A549 (cell line): ENCODE measurements around the gene HTR3D. TPM values are rescaled to one million over a fixed set of nuclear protein-coding genes. Genes with fewer than 3 reads are reported as not detected.
"Not testable (repeated sequence)": the region's sequence is repeated elsewhere in the genome, so short reads cannot be mapped to it uniquely, and the experiment has no call there.

Source experiments
- ATAC-seq, 2 experiments: fragments of 200-7000 bp in 1 of 2; fragments of >200 bp in 1 of 2; cut with Nextera tagmentation in 1 of 2; cut with Tn5 transposase in 1 of 2; 3 replicates each; pipeline versions ENCODE4 v1.8.0 to v1.9.1; 2018 to 2020; ENCODE audit warnings: mild to moderate bottlenecking in 1 of 2, moderate library complexity in 1 of 2
- CTCF ChIA-PET: fragments of 300-600 bp; sonication (Branson Sonifier 250); formaldehyde crosslinking; extraction: SDS; loops from one replicate; lab custom pipeline; 2021; ENCODE audit warnings: antibody characterized with exemption, inconsistent platforms; lab: Yijun Ruan, JAX
- POLR2A ChIA-PET: fragments of 350-600 bp; formaldehyde crosslinking; extraction: SDS; loops from one replicate; lab custom pipeline; 2021; ENCODE audit warnings: antibody characterized with exemption, inconsistent platforms; lab: Yijun Ruan, JAX
- DNase-seq, 2 experiments: peaks; one replicate each; pipeline versions ENCODE4 v3.0.0 to v3.0.0-alpha.2; 2011 to 2016; ENCODE audit warnings: low read depth in 1 of 2, low spot score in 1 of 2
- FAIRE-seq: peaks from 2 replicates; lab custom pipeline; 2011; peaks lifted over from hg19 to GRCh38; lab: Jason Lieb, UNC
- H3K27ac ChIP-seq, 2 experiments: fragments of >200 bp; sonication (Bioruptor Twin); formaldehyde crosslinking; 3 replicates each; pipeline ENCODE4 v1.5.1; 2016 to 2017
- H3K4me1 ChIP-seq: fragments of >200 bp; sonication (Bioruptor Twin); formaldehyde crosslinking; 3 replicates; pipeline ENCODE4 v1.6.1; 2016
- H3K4me2 ChIP-seq: fragments of >200 bp; sonication (Bioruptor Twin); formaldehyde crosslinking; 3 replicates; pipeline ENCODE4 v1.6.1; 2016
- H3K4me3 ChIP-seq: fragments of >200 bp; sonication (Bioruptor Twin); formaldehyde crosslinking; 3 replicates; pipeline ENCODE4 v1.5.1; 2016
- H3K9me3 ChIP-seq: fragments of >200 bp; sonication (Bioruptor Twin); formaldehyde crosslinking; 3 replicates; pipeline ENCODE4 v1.6.1; 2016
- CBX2 ChIP-seq: fragments of 200-600 bp; sonication (generic); IDR thresholded peaks from 2 replicates; pipeline ENCODE4 v1.6.1; 2016; ENCODE audit warnings: low read depth, mild to moderate bottlenecking, borderline replicate concordance
- CBX8 ChIP-seq: fragments of 200-600 bp; sonication (generic); IDR thresholded peaks from 2 replicates; pipeline ENCODE4 v1.6.1; 2016
- CHD4 ChIP-seq: fragments of 200-600 bp; sonication (generic); IDR thresholded peaks from 2 replicates; pipeline ENCODE4 v1.6.1; 2016; ENCODE audit warnings: antibody characterized with exemption, mild to moderate bottlenecking, borderline replicate concordance
- EHMT2 ChIP-seq: fragments of 200-600 bp; sonication (generic); IDR thresholded peaks from 2 replicates; pipeline ENCODE4 v1.6.1; 2016; ENCODE audit warnings: antibody characterized with exemption, low read depth, mild to moderate bottlenecking, moderate library complexity
- EP300 ChIP-seq, 2 experiments: fragments of >200 bp; sonication (Bioruptor Twin); formaldehyde crosslinking; IDR thresholded peaks; 2 replicates in 1 of 2; 3 replicates in 1 of 2; pipeline ENCODE4 v1.6.1; 2016 to 2017
- FOSL2 ChIP-seq, 2 experiments: fragments of 450-650 bp in 1 of 2; fragments of >200 bp in 1 of 2; sonication (Bioruptor Twin) in 1 of 2; formaldehyde crosslinking; IDR thresholded peaks; 2 replicates each; pipeline versions ENCODE4 v1.5.0 to v1.6.1; 2016 to 2020; ENCODE audit warnings: mild to moderate bottlenecking in 1 of 2, moderate library complexity in 1 of 2
- FOXS1 ChIP-seq: fragments of 250-450 bp; sonication (Bioruptor Pico); IDR thresholded peaks from 2 replicates; pipeline ENCODE4 v1.5.0; 2020; ENCODE audit warnings: mild to moderate bottlenecking, moderate library complexity
- GATA3 ChIP-seq: IDR thresholded peaks from 2 replicates; pipeline ENCODE4 v1.6.1; 2012; ENCODE audit warnings: borderline replicate concordance
- HDAC2 ChIP-seq: fragments of 200-600 bp; sonication (generic); IDR thresholded peaks from 2 replicates; pipeline ENCODE4 v1.6.1; 2016
- HMGXB4 ChIP-seq: fragments of 250-450 bp; sonication (Bioruptor Pico); IDR thresholded peaks from 2 replicates; pipeline ENCODE4 v1.5.0; 2021; ENCODE audit warnings: mild to moderate bottlenecking, moderate library complexity, borderline replicate concordance
- JUN ChIP-seq, 2 experiments: fragments of >200 bp; sonication (Bioruptor Twin); formaldehyde crosslinking; IDR thresholded peaks; 2 replicates in 1 of 2; 3 replicates in 1 of 2; pipeline ENCODE4 v1.6.1; 2016 to 2017
- KDM5A ChIP-seq: fragments of 200-600 bp; sonication (generic); IDR thresholded peaks from 2 replicates; pipeline ENCODE4 v1.6.1; 2016; ENCODE audit warnings: antibody characterized with exemption, mild to moderate bottlenecking
- MAFK ChIP-seq: fragments of 450-650 bp; IDR thresholded peaks from 2 replicates; pipeline ENCODE4 v1.6.1; 2014; ENCODE audit not compliant: partially characterized antibody
- MAX ChIP-seq: IDR thresholded peaks from 2 replicates; pipeline ENCODE4 v1.6.1; 2012
- NFE2L2 ChIP-seq: fragments of 150-350 bp; conservative IDR thresholded peaks from 2 replicates; pipeline ENCODE4 v1.6.1; 2014; ENCODE audit warnings: low read length
- NPAS2 ChIP-seq: fragments of 250-450 bp; sonication (Bioruptor Pico); IDR thresholded peaks from 2 replicates; pipeline ENCODE4 v1.8.0; 2022; ENCODE audit warnings: mild to moderate bottlenecking, moderate library complexity, borderline replicate concordance
- NR3C1 ChIP-seq: fragments of >200 bp; sonication (Bioruptor Twin); formaldehyde crosslinking; IDR thresholded peaks from 3 replicates; pipeline ENCODE4 v1.6.1; 2017
- POLR2A ChIP-seq: IDR thresholded peaks from 2 replicates; pipeline ENCODE4 v1.6.1; 2012; ENCODE audit warnings: mild to moderate bottlenecking, low read length
- RAD21 ChIP-seq, 2 experiments: fragments of >200 bp in 1 of 2; sonication (Bioruptor Twin) in 1 of 2; formaldehyde crosslinking in 1 of 2; IDR thresholded peaks in 1 of 2; conservative IDR thresholded peaks in 1 of 2; 2 replicates in 1 of 2; 3 replicates in 1 of 2; pipeline ENCODE4 v1.6.1; 2012 to 2018; ENCODE audit warnings: inconsistent platforms in 1 of 2
- REST ChIP-seq: fragments of 200-600 bp; sonication (generic); IDR thresholded peaks from 2 replicates; pipeline ENCODE4 v1.6.1; 2016; ENCODE audit warnings: antibody characterized with exemption, mild to moderate bottlenecking, moderate library complexity
- RNF2 ChIP-seq: fragments of 200-600 bp; sonication (generic); IDR thresholded peaks from 2 replicates; pipeline ENCODE4 v1.6.1; 2016; ENCODE audit warnings: low read depth, mild to moderate bottlenecking, antibody characterized with exemption, moderate library complexity, borderline replicate concordance
- SMC3 ChIP-seq: fragments of >200 bp; sonication (Bioruptor Twin); formaldehyde crosslinking; IDR thresholded peaks from 3 replicates; pipeline ENCODE4 v1.6.1; 2018; ENCODE audit warnings: inconsistent platforms
- TFCP2L1 ChIP-seq: fragments of 250-450 bp; sonication (Bioruptor Pico); IDR thresholded peaks from 2 replicates; pipeline ENCODE4 v1.5.0; 2021; ENCODE audit warnings: mild to moderate bottlenecking
- TP53 ChIP-seq: fragments of 250-450 bp; sonication (Bioruptor Pico); IDR thresholded peaks from 2 replicates; pipeline ENCODE4 v1.5.0; 2021; ENCODE audit warnings: mild to moderate bottlenecking, moderate library complexity
- USF2 ChIP-seq: fragments of 450-650 bp; IDR thresholded peaks from 2 replicates; pipeline ENCODE4 v1.6.1; 2014; ENCODE audit warnings: antibody characterized with exemption
- ZSCAN20 ChIP-seq: fragments of 250-450 bp; sonication (Bioruptor Pico); IDR thresholded peaks from 2 replicates; pipeline ENCODE4 v1.8.0; 2022; ENCODE audit warnings: mild to moderate bottlenecking, moderate library complexity
- WGBS: methylation state at CpG from one replicate; pipeline ENCODE4 v1.1.6; 2017; ENCODE audit errors: missing lambda C conversion rate; 5-methylcytosine and 5-hydroxymethylcytosine counted together
- polyA plus RNA-seq, 4 experiments: library from polyadenylated mRNA; depleted of rRNA in 3 of 4; stranded (reverse); fragments of >200 nt; fragmentation: RNase III in 1 of 4; extraction: RNeasy Plus Mini Kit Qiagen cat#74134 plus additional on column Dnase treatment in 1 of 4; gene quantifications; 2 replicates in 3 of 4; 3 replicates in 1 of 4; pipeline ENCODE4 v1.2.3, GENCODE V29; 2011 to 2017

HTR3D gene
- polyA plus RNA-seq, 2 of the 4 experiments (the other 2 are of a cell fraction), result not detected

- H3K9me3 ChIP-seq, FAIRE-seq, H3K27ac ChIP-seq, CTCF ChIA-PET, POLR2A ChIA-PET, H3K4me1 ChIP-seq, H3K4me2 ChIP-seq, H3K4me3 ChIP-seq, ATAC-seq, DNase-seq: not testable (repeated sequence)
- 64% methylated on average over 1 of the region's 1 CpG for WGBS
These were observed 3.2 kb upstream of the HTR3D start for GRCh38 chr3:184028275-184028890.

- TF ChIP-seq SMC3, result no peak
- TF ChIP-seq NFE2L2, result no peak
- no peak for TF ChIP-seq FOSL2 (IDR thresholded peaks at IDR 0.05)
- no peak for TF ChIP-seq FOSL2 (CRISPR knock-in tag; IDR thresholded peaks at IDR 0.05)
- TF ChIP-seq CHD4, result no peak
- FAIRE-seq (no peak), ATAC-seq (no peak), DNase-seq (no peak)
- Histone ChIP-seq H3K4me2 (no peak overlapping the region), H3K4me3 (no peak overlapping the region), H3K4me1 (no peaks in the 10 kb centered on the region), H3K27ac (no peak overlapping the region), H3K9me3 (no peaks in the 10 kb centered on the region)
- CTCF ChIA-PET, result interaction anchor here (0.6 to 1.1 kb wide), 3 partner anchors 12 to 220 kb away, joined by 3 read pairs; partner anchors contain the start of genes ABCC5 and EEF1AKMT4
- POLR2A ChIA-PET, result no interaction called here
- 65% methylated on average over 2 of the region's 2 CpGs for WGBS
These were observed 2.1 kb upstream of the HTR3D start for GRCh38 chr3:184029443-184029842.

- 44% methylated on average over 3 of the region's 3 CpGs for WGBS
- no peak for DNase-seq
- H3K4me1 ChIP-seq, result no peaks in the 10 kb centered on the region
- no peak for TF ChIP-seq EHMT2
- TF ChIP-seq KDM5A, result no peak
- TF ChIP-seq CBX8, result no peak
- no peak for TF ChIP-seq TP53 (CRISPR knock-in tag)
- no peak for TF ChIP-seq FOSL2 (IDR thresholded peaks at IDR 0.05)
- no peak for TF ChIP-seq FOSL2 (CRISPR knock-in tag; IDR thresholded peaks at IDR 0.05)
- no peak for TF ChIP-seq JUN (IDR thresholded peaks at IDR 0.05)
- TF ChIP-seq EP300 (IDR thresholded peaks at IDR 0.05), result no peak
- no peak for TF ChIP-seq USF2
- FAIRE-seq, result no peak
- no peak overlapping the region for H3K4me2 ChIP-seq
- no peak for ATAC-seq
- no peak overlapping the region for H3K27ac ChIP-seq
- no peaks in the 10 kb centered on the region for H3K9me3 ChIP-seq
- H3K4me3 ChIP-seq, result no peak overlapping the region
- POLR2A ChIA-PET, result no interaction called here
- CTCF ChIA-PET, result no interaction called here
These were observed 1.0 kb upstream of the HTR3D start for GRCh38 chr3:184030536-184030935.

- POLR2A ChIA-PET, result no interaction called here
- Histone ChIP-seq H3K27ac (no peak overlapping the region), H3K4me2 (no peak overlapping the region), H3K9me3 (no peaks in the 10 kb centered on the region), H3K4me1 (no peaks in the 10 kb centered on the region), H3K4me3 (no peak overlapping the region)
- DNase-seq (no peak), ATAC-seq (0 out of 6 replicates have a peak, but pooled peaks have one; percentile 26 to 37), FAIRE-seq (no peak)
- CTCF ChIA-PET, result no interaction called here
- WGBS, result 70% methylated on average over 7 of the region's 7 CpGs
- TF ChIP-seq CBX2, result no peak
- TF ChIP-seq GATA3, result no peak
- TF ChIP-seq POLR2A, result no peak
- TF ChIP-seq MAFK, result no peak
- TF ChIP-seq JUN (IDR thresholded peaks at IDR 0.05), result no peak
- TF ChIP-seq TFCP2L1, result no peak
- no peak for TF ChIP-seq RNF2
- no peak for TF ChIP-seq NPAS2
- TF ChIP-seq RAD21 (conservative IDR thresholded peaks at IDR 0.05 in 1 of 2, IDR thresholded peaks at IDR 0.05 in 1 of 2), result no peak
- TF ChIP-seq REST, result no peak
- no peak for TF ChIP-seq FOXS1 (CRISPR knock-in tag)
- TF ChIP-seq NR3C1, result no peak
- TF ChIP-seq NFE2L2, result no peak
- TF ChIP-seq ZSCAN20, result no peak
- no peak for TF ChIP-seq HMGXB4 (CRISPR knock-in tag)
- TF ChIP-seq MAX, result no peak
- TF ChIP-seq HDAC2, result no peak
These were observed 6.3 kb downstream of the HTR3D start for GRCh38 chr3:184037816-184038215.
